SK-N-MC (cell line): ENCODE results near the gene NRP1.

Source experiments
- DNase-seq: peaks from one replicate; pipeline ENCODE4 v3.0.0-alpha.2; 2011; ENCODE audit warnings: low read depth, low spot score
- H3K27ac ChIP-seq: fragments of 200-600 bp; sonication (generic); 2 replicates; pipeline ENCODE4 v1.5.1; 2016; ENCODE audit warnings: mixed run types
- H3K36me3 ChIP-seq: fragments of 200-600 bp; sonication (generic); 2 replicates; pipeline ENCODE4 v1.6.1; 2017; ENCODE audit warnings: antibody characterized with exemption, low read length, mixed read lengths; ENCODE audit not compliant: insufficient read depth
- H3K4me3 ChIP-seq: fragments of 200-600 bp; sonication (generic); 2 replicates; pipeline ENCODE4 v1.5.1; 2016
- H3K9ac ChIP-seq: fragments of 200-600 bp; sonication (generic); 2 replicates; pipeline ENCODE4 v1.8.0; 2017; ENCODE audit warnings: mixed run types, mixed read lengths; ENCODE audit not compliant: insufficient read length
- H3K9me3 ChIP-seq: fragments of 200-600 bp; sonication (generic); 2 replicates; pipeline ENCODE4 v1.6.1; 2017; ENCODE audit warnings: low read depth, mild to moderate bottlenecking, antibody characterized with exemption, low read length, moderate library complexity, mixed read lengths
- EZH2 ChIP-seq: fragments of 200-600 bp; sonication (generic); IDR thresholded peaks from one replicate; pipeline ENCODE4 v1.6.1; 2017; ENCODE audit warnings: antibody characterized with exemption
- FOXP2 ChIP-seq: optimal IDR thresholded peaks from 2 replicates; pipeline ENCODE3; 2011; ENCODE audit warnings: mild to moderate bottlenecking, moderate library complexity; ENCODE audit not compliant: insufficient read depth; ENCODE audit errors: extremely low read length, control extremely low read depth
- POLR2AphosphoS5 ChIP-seq: IDR thresholded peaks from 2 replicates; pipeline ENCODE4 v1.6.1; 2012; ENCODE audit warnings: mild to moderate bottlenecking, low read depth, low read length, borderline replicate concordance

The NRP1 gene

GRCh38 chr10:33127622-33128021 is 206.8 kb downstream of the NRP1 start:
- no peaks in the 10 kb centered on the region for H3K9me3 ChIP-seq
- no peak overlapping the region for H3K27ac ChIP-seq
- no peak overlapping the region for H3K4me3 ChIP-seq
- no peak overlapping the region for H3K9ac ChIP-seq
- TF ChIP-seq EZH2 (no peak), POLR2AphosphoS5 (no peak), FOXP2 (no peak)
- no peak for DNase-seq
- no peaks in the 10 kb centered on the region for H3K36me3 ChIP-seq
